ENCODE data around the gene TPM3. TPM values are rescaled to one million over a fixed set of nuclear protein-coding genes. Genes with fewer than 3 reads are reported as not detected.
"Not testable (repeated sequence)": the region's sequence is repeated elsewhere in the genome, so short reads cannot be mapped to it uniquely, and the experiment has no call there.

Gene TPM3
- total RNA-seq, 1 donor from 2014 or later, result 279 TPM

DNA sequence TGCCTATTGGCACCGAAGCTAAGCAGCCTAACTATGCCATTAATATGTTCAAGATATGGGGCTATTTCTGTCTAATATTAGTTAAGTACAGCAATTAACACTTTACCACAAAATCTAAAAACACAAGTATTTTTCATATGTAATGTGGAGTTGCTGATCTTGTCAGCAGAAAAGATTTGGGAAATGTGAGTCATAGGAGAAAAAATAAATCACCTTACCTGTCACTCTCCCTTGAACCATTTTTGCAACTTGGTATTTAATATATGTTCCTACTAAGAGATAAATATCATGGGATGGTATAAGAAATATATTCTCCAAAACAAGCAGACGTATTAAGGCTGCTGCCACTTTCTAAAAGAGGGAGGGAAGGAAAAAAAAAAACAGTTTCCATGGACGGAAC, 54.0 kb downstream of the TPM3 start:
- FAIRE-seq (no peak), DNase-seq (ENCODE audit: low read depth) (no peak)
- H3K4me3 ChIP-seq (ENCODE audit: low read depth, low read length), result no peak overlapping the region
- H3K27me3 ChIP-seq (ENCODE audit: control insufficient read depth, insufficient read depth, low read length), result no peaks in the 10 kb centered on the region
- H3K36me3 ChIP-seq (ENCODE audit: control insufficient read depth, insufficient read depth, low read length), result no peaks in the 10 kb centered on the region
- TF ChIP-seq, protein P1, sequence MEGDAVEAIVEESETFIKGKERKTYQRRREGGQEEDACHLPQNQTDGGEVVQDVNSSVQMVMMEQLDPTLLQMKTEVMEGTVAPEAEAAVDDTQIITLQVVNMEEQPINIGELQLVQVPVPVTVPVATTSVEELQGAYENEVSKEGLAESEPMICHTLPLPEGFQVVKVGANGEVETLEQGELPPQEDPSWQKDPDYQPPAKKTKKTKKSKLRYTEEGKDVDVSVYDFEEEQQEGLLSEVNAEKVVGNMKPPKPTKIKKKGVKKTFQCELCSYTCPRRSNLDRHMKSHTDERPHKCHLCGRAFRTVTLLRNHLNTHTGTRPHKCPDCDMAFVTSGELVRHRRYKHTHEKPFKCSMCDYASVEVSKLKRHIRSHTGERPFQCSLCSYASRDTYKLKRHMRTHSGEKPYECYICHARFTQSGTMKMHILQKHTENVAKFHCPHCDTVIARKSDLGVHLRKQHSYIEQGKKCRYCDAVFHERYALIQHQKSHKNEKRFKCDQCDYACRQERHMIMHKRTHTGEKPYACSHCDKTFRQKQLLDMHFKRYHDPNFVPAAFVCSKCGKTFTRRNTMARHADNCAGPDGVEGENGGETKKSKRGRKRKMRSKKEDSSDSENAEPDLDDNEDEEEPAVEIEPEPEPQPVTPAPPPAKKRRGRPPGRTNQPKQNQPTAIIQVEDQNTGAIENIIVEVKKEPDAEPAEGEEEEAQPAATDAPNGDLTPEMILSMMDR (IDR thresholded peaks at IDR 0.05; ENCODE audit: insufficient read depth, low read length, severe bottlenecking), result no peak

DNA sequence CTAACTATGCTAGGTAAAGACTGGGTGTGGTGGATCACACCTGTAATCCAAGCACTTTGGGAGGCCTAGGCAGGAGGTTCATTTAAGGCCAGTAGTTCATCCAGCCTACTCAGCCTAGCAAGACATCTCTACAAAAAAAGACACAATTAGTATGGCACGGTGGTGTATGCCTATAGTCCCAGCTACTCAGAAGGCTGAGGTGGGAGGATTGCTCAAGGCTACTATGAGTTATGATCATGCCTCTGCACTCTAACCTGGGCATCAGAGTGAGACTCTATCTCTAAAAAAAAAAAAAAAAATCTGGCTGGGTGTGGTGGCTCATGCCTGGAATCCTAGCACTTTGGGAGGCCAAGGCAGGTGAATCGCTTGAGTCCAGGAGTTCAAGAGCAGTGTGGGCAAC, 58.6 kb downstream of the TPM3 start:
- Histone ChIP-seq H3K36me3 (ENCODE audit: control insufficient read depth, insufficient read depth, low read length) (no peaks in the 10 kb centered on the region), H3K4me3 (ENCODE audit: low read depth, low read length) (no peak overlapping the region), H3K27me3 (ENCODE audit: control insufficient read depth, insufficient read depth, low read length) (no peaks in the 10 kb centered on the region)
- TF ChIP-seq, protein P1 (IDR thresholded peaks at IDR 0.05; ENCODE audit: insufficient read depth, low read length, severe bottlenecking), result no peak
- DNase-seq (ENCODE audit: low read depth), result no peak
- no peak for FAIRE-seq

DNA sequence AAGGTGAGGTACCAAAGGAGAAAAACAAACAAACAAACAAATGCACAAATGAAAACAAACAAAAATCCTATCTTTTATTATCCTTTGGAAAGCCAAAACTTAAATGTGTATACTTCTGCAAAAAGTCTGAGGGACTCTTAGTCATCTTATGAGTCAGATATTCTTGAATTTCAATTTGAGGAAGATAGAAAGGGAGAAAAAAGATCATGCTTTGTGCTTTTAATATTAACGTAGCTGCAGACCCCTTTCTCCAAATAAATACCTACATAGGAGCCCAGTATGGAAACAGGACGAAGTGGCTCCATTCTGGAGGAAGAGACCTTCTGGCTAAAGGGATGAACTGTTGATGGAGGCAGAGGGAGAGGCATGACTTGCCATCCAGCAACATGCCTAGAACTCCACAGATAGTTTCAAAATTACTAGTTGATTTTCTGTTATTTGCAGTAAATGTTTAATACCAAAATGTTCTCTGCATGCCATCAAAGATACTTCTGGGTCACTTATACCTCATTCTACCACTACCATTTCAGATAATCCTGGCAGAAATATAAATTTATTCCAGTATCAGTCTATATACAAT, 62.4 kb downstream of the TPM3 start:
- TF ChIP-seq, protein P1 (IDR thresholded peaks at IDR 0.05; ENCODE audit: insufficient read depth, low read length, severe bottlenecking), result no peak
- FAIRE-seq (no peak), DNase-seq (ENCODE audit: low read depth) (peak; percentile 61)
- Histone ChIP-seq H3K27me3 (ENCODE audit: control insufficient read depth, insufficient read depth, low read length) (no peaks in the 10 kb centered on the region), H3K36me3 (ENCODE audit: control insufficient read depth, insufficient read depth, low read length) (no peaks in the 10 kb centered on the region), H3K4me3 (ENCODE audit: low read depth, low read length) (no peak overlapping the region)

DNA sequence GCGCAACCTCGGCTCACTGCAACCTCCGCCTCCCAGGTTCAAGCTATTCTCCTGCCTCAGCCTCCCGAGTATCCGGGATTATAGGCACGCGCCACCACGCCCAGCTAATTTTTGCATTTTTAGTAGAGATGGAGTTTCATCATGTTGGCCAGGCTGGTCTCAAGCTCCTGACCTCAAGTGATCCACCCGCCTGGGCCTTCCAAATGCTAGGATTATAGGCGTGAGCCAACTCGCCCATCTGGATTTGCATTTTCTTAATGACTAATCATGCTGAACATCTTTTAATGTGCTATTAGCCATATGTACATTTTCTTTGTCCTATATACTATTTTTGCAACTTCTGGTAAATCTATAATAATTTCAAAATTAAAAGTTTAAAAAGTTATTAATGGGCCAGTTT, 68.7 kb downstream of the TPM3 start:
- DNase-seq (ENCODE audit: low read depth), result peak; percentile 22
- not testable (repeated sequence) for H3K36me3 ChIP-seq (ENCODE audit: control insufficient read depth, insufficient read depth, low read length); H3K4me3 ChIP-seq (ENCODE audit: low read depth, low read length); FAIRE-seq; H3K27me3 ChIP-seq (ENCODE audit: control insufficient read depth, insufficient read depth, low read length)

DNA sequence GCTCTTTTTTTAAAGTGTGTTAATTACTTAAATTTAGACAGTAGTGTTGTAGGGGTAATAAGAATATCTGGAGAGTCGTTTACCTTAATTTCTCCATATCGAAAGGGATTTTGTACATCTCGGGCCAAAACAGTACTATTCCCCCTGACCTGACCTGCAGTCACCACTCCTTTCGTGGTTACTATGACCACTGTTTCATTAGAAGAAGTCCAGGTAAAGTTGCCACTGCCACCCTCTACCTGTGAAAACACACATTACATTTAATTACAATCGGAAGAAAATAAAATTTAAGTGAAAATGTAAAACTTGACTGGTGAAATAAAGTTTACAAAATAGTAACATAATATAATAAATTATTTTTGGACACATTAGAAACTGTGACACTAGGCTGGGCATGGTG, 74.3 kb downstream of the TPM3 start:
- H3K36me3 ChIP-seq (ENCODE audit: control insufficient read depth, insufficient read depth, low read length), result no peaks in the 10 kb centered on the region
- FAIRE-seq (no peak), DNase-seq (ENCODE audit: low read depth) (no peak)
- TF ChIP-seq, protein P1 (IDR thresholded peaks at IDR 0.05; ENCODE audit: insufficient read depth, low read length, severe bottlenecking), result no peak
- H3K4me3 ChIP-seq (ENCODE audit: low read depth, low read length), result no peak overlapping the region
- no peaks in the 10 kb centered on the region for H3K27me3 ChIP-seq (ENCODE audit: control insufficient read depth, insufficient read depth, low read length)

DNA sequence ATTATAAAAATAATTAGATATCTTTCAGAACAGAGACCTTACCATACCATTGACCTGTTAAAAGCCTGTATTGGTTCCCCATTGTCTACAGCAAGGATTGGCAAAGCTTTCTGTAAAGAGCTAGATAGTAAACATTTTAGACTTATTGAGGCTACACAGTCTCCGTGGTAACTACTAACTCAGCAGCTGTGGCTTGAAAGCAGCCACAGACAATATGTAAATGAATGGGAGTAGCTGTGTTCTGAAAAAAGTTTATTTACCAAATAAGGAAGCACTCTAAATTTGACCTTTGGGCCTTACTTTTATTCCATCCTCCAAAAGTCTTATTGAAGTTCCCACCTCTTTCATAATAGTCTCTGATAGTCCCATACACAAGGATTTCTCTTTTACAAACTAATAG, 76.7 kb downstream of the TPM3 start:
- Histone ChIP-seq H3K27me3 (ENCODE audit: control insufficient read depth, insufficient read depth, low read length) (no peaks in the 10 kb centered on the region), H3K4me3 (ENCODE audit: low read depth, low read length) (no peak overlapping the region), H3K36me3 (ENCODE audit: control insufficient read depth, insufficient read depth, low read length) (no peaks in the 10 kb centered on the region)
- TF ChIP-seq, protein P1 (IDR thresholded peaks at IDR 0.05; ENCODE audit: insufficient read depth, low read length, severe bottlenecking), result no peak
- DNase-seq (ENCODE audit: low read depth) (no peak), FAIRE-seq (no peak)

Other genes with a start within 250 kb of the TPM3 start
- gene DENND4B, start 245.4 kb downstream of the TPM3 start, total RNA-seq, result 8.7 and 12.3 TPM in 2 replicates
- 2.6 and 4.7 TPM in 2 replicates for gene CRTC2, start 233.5 kb downstream of the TPM3 start, total RNA-seq
- 71.2 and 108 TPM in 2 replicates for gene SLC39A1, start 228.6 kb downstream of the TPM3 start, total RNA-seq
- gene CREB3L4, start 224.2 kb downstream of the TPM3 start, total RNA-seq, result 4.6 and 7.1 TPM in 2 replicates
- 181 and 183 TPM in 2 replicates for gene JTB, start 214.4 kb downstream of the TPM3 start, total RNA-seq
- 24.2 and 40.8 TPM in 2 replicates for gene RAB13, start 205.8 kb downstream of the TPM3 start, total RNA-seq
- 1,160 and 1,698 TPM in 2 replicates for gene RPS27, start 201.3 kb downstream of the TPM3 start, total RNA-seq
- under 0.01 and 0.13 TPM in 2 replicates for gene NUP210L, start 37.0 kb downstream of the TPM3 start, total RNA-seq
- gene CFAP141, start 14.2 kb upstream of the TPM3 start, total RNA-seq, result not detected in 2 replicates
- gene UBAP2L, start 28.9 kb upstream of the TPM3 start, total RNA-seq, result 20.8 and 33.9 TPM in 2 replicates
- gene HAX1, start 80.5 kb upstream of the TPM3 start, total RNA-seq, result 143 and 183 TPM in 2 replicates
- gene AQP10, start 129.0 kb upstream of the TPM3 start, total RNA-seq, result 0.13 TPM in 1 of 2 replicates, not detected in the other
- gene ATP8B2, start 133.4 kb upstream of the TPM3 start, total RNA-seq, result 15.5 and 26.8 TPM in 2 replicates
- 47.9 and 70.0 TPM in 2 replicates for gene IL6R, start 213.2 kb upstream of the TPM3 start, total RNA-seq